H9 (cell line): Measurements from ENCODE around the gene PRMT5. TPM values are rescaled to one million over a fixed set of nuclear protein-coding genes. Genes with fewer than 3 reads are reported as not detected.

Source experiments
- DNase-seq: peaks from one replicate; pipeline ENCODE4 v3.0.0-alpha.2; 2017
- H2AFZ ChIP-seq: one replicate; pipeline ENCODE4 v1.6.1; 2013; ENCODE audit warnings: mild to moderate bottlenecking, low read length, control low read depth, moderate library complexity
- H2AK5ac ChIP-seq: 2 replicates; pipeline ENCODE4 v1.6.1; 2013; ENCODE audit warnings: low read length, control low read depth, mixed read lengths; ENCODE audit not compliant: insufficient read length
- H2BK120ac ChIP-seq: one replicate; pipeline ENCODE4 v1.6.1; 2013; ENCODE audit warnings: low read depth, mild to moderate bottlenecking, low read length, control low read depth, inconsistent platforms; ENCODE audit not compliant: poor library complexity, severe bottlenecking
- H2BK12ac ChIP-seq: 2 replicates; pipeline ENCODE4 v1.6.1; 2013; ENCODE audit warnings: low read length, control low read depth, mixed read lengths, low read depth; ENCODE audit not compliant: insufficient read length
- H2BK15ac ChIP-seq: 2 replicates; pipeline ENCODE4 v1.6.1; 2013; ENCODE audit warnings: low read depth, low read length, control low read depth
- H2BK20ac ChIP-seq: one replicate; pipeline ENCODE4 v1.6.1; 2013; ENCODE audit warnings: low read depth, mild to moderate bottlenecking, low read length, control low read depth, inconsistent platforms; ENCODE audit not compliant: poor library complexity, severe bottlenecking
- H2BK5ac ChIP-seq: 2 replicates; pipeline ENCODE4 v1.6.1; 2013; ENCODE audit warnings: low read length, control low read depth, mixed read lengths; ENCODE audit not compliant: insufficient read length
- H3K14ac ChIP-seq: 2 replicates; pipeline ENCODE4 v1.6.1; 2013; ENCODE audit warnings: low read length, control low read depth; ENCODE audit not compliant: insufficient read depth
- H3K18ac ChIP-seq: 2 replicates; pipeline ENCODE4 v1.6.1; 2013; ENCODE audit warnings: low read depth, mild to moderate bottlenecking, mixed read lengths, low read length, control low read depth; ENCODE audit not compliant: insufficient read length
- H3K23ac ChIP-seq: 2 replicates; pipeline ENCODE4 v1.6.1; 2013; ENCODE audit warnings: low read length, control low read depth, mixed read lengths, low read depth; ENCODE audit not compliant: insufficient read length
- H3K23me2 ChIP-seq: 2 replicates; pipeline ENCODE4 v1.6.1; 2013; ENCODE audit warnings: low read depth, mild to moderate bottlenecking, mixed read lengths, low read length, control low read depth; ENCODE audit not compliant: insufficient read length, poor library complexity, severe bottlenecking
- H3K27ac ChIP-seq: 2 replicates; pipeline ENCODE4 v1.5.1; 2013; ENCODE audit warnings: low read length, control low read depth, mixed read lengths, low read depth; ENCODE audit not compliant: insufficient read length
- H3K27me3 ChIP-seq: 2 replicates; pipeline ENCODE4 v1.6.1; 2013; ENCODE audit warnings: low read length, control low read depth, inconsistent platforms; ENCODE audit not compliant: insufficient read depth
- H3K4ac ChIP-seq: 2 replicates; pipeline ENCODE4 v1.6.1; 2013; ENCODE audit warnings: low read depth, mild to moderate bottlenecking, control low read depth, inconsistent platforms, low read length, moderate library complexity
- H3K4me1 ChIP-seq: 2 replicates; pipeline ENCODE4 v1.6.1; 2013; ENCODE audit warnings: low read length, control low read depth, inconsistent platforms; ENCODE audit not compliant: insufficient read depth
- H3K4me2 ChIP-seq: 2 replicates; pipeline ENCODE4 v1.6.1; 2013; ENCODE audit warnings: low read length, control low read depth, mixed read lengths; ENCODE audit not compliant: insufficient read length, insufficient read depth
- H3K56ac ChIP-seq: 2 replicates; pipeline ENCODE4 v1.6.1; 2013; ENCODE audit warnings: low read depth, mild to moderate bottlenecking, mixed read lengths, low read length, control low read depth; ENCODE audit not compliant: insufficient read length
- H3K79me1 ChIP-seq: 2 replicates; pipeline ENCODE4 v1.6.1; 2013; ENCODE audit warnings: low read depth, mild to moderate bottlenecking, moderate library complexity, low read length, control low read depth, inconsistent platforms; ENCODE audit not compliant: insufficient read depth, poor library complexity, severe bottlenecking
- H3K79me2 ChIP-seq: 2 replicates; pipeline ENCODE4 v1.6.1; 2013; ENCODE audit warnings: low read length, control low read depth, inconsistent platforms; ENCODE audit not compliant: insufficient read depth
- H3K9ac ChIP-seq: 2 replicates; pipeline ENCODE4 v1.6.1; 2013; ENCODE audit warnings: low read length, control low read depth, mixed read lengths; ENCODE audit not compliant: insufficient read length; ENCODE audit errors: extremely low read depth
- H3K9me3 ChIP-seq: one replicate; pipeline ENCODE4 v1.6.1; 2013; ENCODE audit warnings: low read depth, low read length, inconsistent platforms; ENCODE audit not compliant: control insufficient read depth
- H3T11ph ChIP-seq: one replicate; pipeline ENCODE4 v1.6.1; 2013; ENCODE audit warnings: mild to moderate bottlenecking, low read length, control low read depth, inconsistent platforms
- H4K20me1 ChIP-seq: one replicate; pipeline ENCODE4 v1.6.1; 2013; ENCODE audit not compliant: control insufficient read depth, insufficient read length, insufficient read depth
- H4K5ac ChIP-seq: 2 replicates; pipeline ENCODE4 v1.6.1; 2013; ENCODE audit warnings: low read depth, mild to moderate bottlenecking, mixed read lengths, low read length, control low read depth; ENCODE audit not compliant: insufficient read length
- H4K8ac ChIP-seq: replicated peaks from 2 replicates; pipeline ENCODE4 v1.6.1; 2013; ENCODE audit warnings: low read length, control low read depth, mixed read lengths, low read depth; ENCODE audit not compliant: insufficient read length
- H4K91ac ChIP-seq: 2 replicates; pipeline ENCODE4 v1.6.1; 2013; ENCODE audit warnings: low read depth, mild to moderate bottlenecking, moderate library complexity, mixed read lengths, low read length, control low read depth; ENCODE audit not compliant: insufficient read length
- H3K27ac Mint-ChIP-seq, 3 experiments: 2 replicates in 2 of 3; 3 replicates in 1 of 3; pipeline ENCODE4 v1.8.0; 2020 to 2021; ENCODE audit warnings: mixed read lengths in 3 of 3, mild to moderate bottlenecking in 1 of 3, moderate library complexity in 1 of 3
- H3K27me3 Mint-ChIP-seq: 2 replicates; pipeline ENCODE4 v1.8.0; 2021; ENCODE audit warnings: low read depth, mild to moderate bottlenecking, moderate library complexity, mixed read lengths
- H3K36me3 Mint-ChIP-seq, 3 experiments: 2 replicates in 2 of 3; 3 replicates in 1 of 3; pipeline ENCODE4 v1.8.0; 2020 to 2021; ENCODE audit warnings: low read depth in 3 of 3, mixed read lengths in 3 of 3; ENCODE audit not compliant: insufficient read depth in 1 of 3
- H3K4me1 Mint-ChIP-seq, 2 experiments: 2 replicates each; pipeline ENCODE4 v1.8.0; 2020; ENCODE audit warnings: mixed read lengths in 2 of 2
- H3K4me3 Mint-ChIP-seq, 2 experiments: 2 replicates in 1 of 2; 3 replicates in 1 of 2; pipeline ENCODE4 v1.8.0; 2020 to 2021; ENCODE audit warnings: mild to moderate bottlenecking in 2 of 2, mixed read lengths in 2 of 2, moderate library complexity in 1 of 2
- H3K9me3 Mint-ChIP-seq, 2 experiments: 2 replicates in 1 of 2; 3 replicates in 1 of 2; pipeline ENCODE4 v1.8.0; 2020; ENCODE audit warnings: mild to moderate bottlenecking in 2 of 2, mixed read lengths in 2 of 2, moderate library complexity in 1 of 2
- CTCF ChIP-seq: fragments of 200-600 bp; sonication (generic); conservative IDR thresholded peaks from 3 replicates; pipeline ENCODE4 v1.8.0; 2021; ENCODE audit warnings: antibody characterized with exemption, mild to moderate bottlenecking
- WGBS: extraction: QIAGEN DNeasy Blood & Tissue Kit; methylation state at CpG from one replicate; pipeline ENCODE4 v1.1.7; 2013; ENCODE audit warnings: missing lambda C conversion rate, low lambda C conversion rate, mixed read lengths; ENCODE audit not compliant: insufficient read length; ENCODE audit errors: extremely low coverage; 5-methylcytosine and 5-hydroxymethylcytosine counted together
- total RNA-seq: library from RNA; stranded (reverse); gene quantifications from 2 replicates; pipeline ENCODE4 v1.2.1, GENCODE V29; 2021

The PRMT5 gene
- total RNA-seq, 1 experiment from 2014 or later = 141 TPM

- H3K79me1 ChIP-seq = no peaks in the 10 kb centered on the region
- no peak overlapping the region for H2BK5ac ChIP-seq
- peak; percentile 83 for DNase-seq
- peak overlapping the region; percentile 45 for H3K9ac ChIP-seq
- Mint-ChIP-seq H3K27me3 (peaks cover 33% of the 10 kb centered on the region), H3K36me3 (peaks cover 0 to 11% (median 6%) of the 10 kb centered on the region in 3 experiments; a peak in 3 of 7 replicates), H3K27ac (peak overlapping the region; percentile 84 to 98 (median 97); a peak in 6 of 7 replicates), H3K4me1 (peaks cover 28 to 34% of the 10 kb centered on the region in 2 experiments), H3K9me3 (no peaks in the 10 kb centered on the region; a peak in 1 of 5 replicates), H3K4me3 (peak overlapping the region; percentile 87 to 93)
- H4K20me1 ChIP-seq = no peaks in the 10 kb centered on the region
- no peaks in the 10 kb centered on the region; the same call in 1 of the 2 replicates for H3K4me1 ChIP-seq
- TF ChIP-seq CTCF = no peak
- no peak overlapping the region for H2AK5ac ChIP-seq
- H2AFZ ChIP-seq = no peak overlapping the region
- no peak overlapping the region for H3K23ac ChIP-seq
- H3K23me2 ChIP-seq = peaks cover 13% of the 10 kb centered on the region
- no peak overlapping the region for H4K5ac ChIP-seq
- no peak overlapping the region for H2BK15ac ChIP-seq
- no peak overlapping the region for H4K91ac ChIP-seq
- no peak overlapping the region for H3K18ac ChIP-seq
- H3K4ac ChIP-seq = no peak overlapping the region; the same call in 1 of the 2 replicates
- H3K27me3 ChIP-seq = peaks cover 3% of the 10 kb centered on the region; the same call in 1 of the 2 replicates
- WGBS = no CpG with 5 or more reads among the region's 11 CpGs
- H3K14ac ChIP-seq = peak overlapping the region; percentile 44; the same call in 1 of the 2 replicates
- peak overlapping the region; percentile 73 for H3K4me2 ChIP-seq
- H2BK120ac ChIP-seq = no peak overlapping the region
- no peak overlapping the region for H4K8ac ChIP-seq
- no peak overlapping the region for H2BK20ac ChIP-seq
- no peak overlapping the region for H3K27ac ChIP-seq
- H3K56ac ChIP-seq = no peak overlapping the region
- H3K9me3 ChIP-seq = no peaks in the 10 kb centered on the region
- no peaks in the 10 kb centered on the region for H3K79me2 ChIP-seq
- H3T11ph ChIP-seq = no peak overlapping the region
- no peak overlapping the region for H2BK12ac ChIP-seq
Observed at GRCh38 chr14:22887260-22887989, 41.8 kb downstream of the PRMT5 start.
